H9 (cell line): ENCODE results near the gene JMJD1C. TPM values are rescaled to one million over a fixed set of nuclear protein-coding genes. Genes with fewer than 3 reads are reported as not detected.

Experiments
- DNase-seq: peaks from one replicate; pipeline ENCODE4 v3.0.0-alpha.2; 2017
- H2AFZ ChIP-seq: one replicate; pipeline ENCODE4 v1.6.1; 2013; ENCODE audit warnings: mild to moderate bottlenecking, low read length, control low read depth, moderate library complexity
- H2AK5ac ChIP-seq: 2 replicates; pipeline ENCODE4 v1.6.1; 2013; ENCODE audit warnings: low read length, control low read depth, mixed read lengths; ENCODE audit not compliant: insufficient read length
- H2BK120ac ChIP-seq: one replicate; pipeline ENCODE4 v1.6.1; 2013; ENCODE audit warnings: low read depth, mild to moderate bottlenecking, low read length, control low read depth, inconsistent platforms; ENCODE audit not compliant: poor library complexity, severe bottlenecking
- H2BK12ac ChIP-seq: 2 replicates; pipeline ENCODE4 v1.6.1; 2013; ENCODE audit warnings: low read length, control low read depth, mixed read lengths, low read depth; ENCODE audit not compliant: insufficient read length
- H2BK15ac ChIP-seq: 2 replicates; pipeline ENCODE4 v1.6.1; 2013; ENCODE audit warnings: low read depth, low read length, control low read depth
- H2BK20ac ChIP-seq: one replicate; pipeline ENCODE4 v1.6.1; 2013; ENCODE audit warnings: low read depth, mild to moderate bottlenecking, low read length, control low read depth, inconsistent platforms; ENCODE audit not compliant: poor library complexity, severe bottlenecking
- H2BK5ac ChIP-seq: 2 replicates; pipeline ENCODE4 v1.6.1; 2013; ENCODE audit warnings: low read length, control low read depth, mixed read lengths; ENCODE audit not compliant: insufficient read length
- H3K14ac ChIP-seq: 2 replicates; pipeline ENCODE4 v1.6.1; 2013; ENCODE audit warnings: low read length, control low read depth; ENCODE audit not compliant: insufficient read depth
- H3K18ac ChIP-seq: 2 replicates; pipeline ENCODE4 v1.6.1; 2013; ENCODE audit warnings: low read depth, mild to moderate bottlenecking, mixed read lengths, low read length, control low read depth; ENCODE audit not compliant: insufficient read length
- H3K23ac ChIP-seq: 2 replicates; pipeline ENCODE4 v1.6.1; 2013; ENCODE audit warnings: low read length, control low read depth, mixed read lengths, low read depth; ENCODE audit not compliant: insufficient read length
- H3K23me2 ChIP-seq: 2 replicates; pipeline ENCODE4 v1.6.1; 2013; ENCODE audit warnings: low read depth, mild to moderate bottlenecking, mixed read lengths, low read length, control low read depth; ENCODE audit not compliant: insufficient read length, poor library complexity, severe bottlenecking
- H3K27ac ChIP-seq: 2 replicates; pipeline ENCODE4 v1.5.1; 2013; ENCODE audit warnings: low read length, control low read depth, mixed read lengths, low read depth; ENCODE audit not compliant: insufficient read length
- H3K27me3 ChIP-seq: 2 replicates; pipeline ENCODE4 v1.6.1; 2013; ENCODE audit warnings: low read length, control low read depth, inconsistent platforms; ENCODE audit not compliant: insufficient read depth
- H3K4ac ChIP-seq: 2 replicates; pipeline ENCODE4 v1.6.1; 2013; ENCODE audit warnings: low read depth, mild to moderate bottlenecking, control low read depth, inconsistent platforms, low read length, moderate library complexity
- H3K4me1 ChIP-seq: 2 replicates; pipeline ENCODE4 v1.6.1; 2013; ENCODE audit warnings: low read length, control low read depth, inconsistent platforms; ENCODE audit not compliant: insufficient read depth
- H3K4me2 ChIP-seq: 2 replicates; pipeline ENCODE4 v1.6.1; 2013; ENCODE audit warnings: low read length, control low read depth, mixed read lengths; ENCODE audit not compliant: insufficient read length, insufficient read depth
- H3K56ac ChIP-seq: 2 replicates; pipeline ENCODE4 v1.6.1; 2013; ENCODE audit warnings: low read depth, mild to moderate bottlenecking, mixed read lengths, low read length, control low read depth; ENCODE audit not compliant: insufficient read length
- H3K79me1 ChIP-seq: 2 replicates; pipeline ENCODE4 v1.6.1; 2013; ENCODE audit warnings: low read depth, mild to moderate bottlenecking, moderate library complexity, low read length, control low read depth, inconsistent platforms; ENCODE audit not compliant: insufficient read depth, poor library complexity, severe bottlenecking
- H3K79me2 ChIP-seq: 2 replicates; pipeline ENCODE4 v1.6.1; 2013; ENCODE audit warnings: low read length, control low read depth, inconsistent platforms; ENCODE audit not compliant: insufficient read depth
- H3K9ac ChIP-seq: 2 replicates; pipeline ENCODE4 v1.6.1; 2013; ENCODE audit warnings: low read length, control low read depth, mixed read lengths; ENCODE audit not compliant: insufficient read length; ENCODE audit errors: extremely low read depth
- H3K9me3 ChIP-seq: one replicate; pipeline ENCODE4 v1.6.1; 2013; ENCODE audit warnings: low read depth, low read length, inconsistent platforms; ENCODE audit not compliant: control insufficient read depth
- H3T11ph ChIP-seq: one replicate; pipeline ENCODE4 v1.6.1; 2013; ENCODE audit warnings: mild to moderate bottlenecking, low read length, control low read depth, inconsistent platforms
- H4K20me1 ChIP-seq: one replicate; pipeline ENCODE4 v1.6.1; 2013; ENCODE audit not compliant: control insufficient read depth, insufficient read length, insufficient read depth
- H4K5ac ChIP-seq: 2 replicates; pipeline ENCODE4 v1.6.1; 2013; ENCODE audit warnings: low read depth, mild to moderate bottlenecking, mixed read lengths, low read length, control low read depth; ENCODE audit not compliant: insufficient read length
- H4K8ac ChIP-seq: replicated peaks from 2 replicates; pipeline ENCODE4 v1.6.1; 2013; ENCODE audit warnings: low read length, control low read depth, mixed read lengths, low read depth; ENCODE audit not compliant: insufficient read length
- H4K91ac ChIP-seq: 2 replicates; pipeline ENCODE4 v1.6.1; 2013; ENCODE audit warnings: low read depth, mild to moderate bottlenecking, moderate library complexity, mixed read lengths, low read length, control low read depth; ENCODE audit not compliant: insufficient read length
- H3K27ac Mint-ChIP-seq, 3 experiments: 2 replicates in 2 of 3; 3 replicates in 1 of 3; pipeline ENCODE4 v1.8.0; 2020 to 2021; ENCODE audit warnings: mixed read lengths in 3 of 3, mild to moderate bottlenecking in 1 of 3, moderate library complexity in 1 of 3
- H3K27me3 Mint-ChIP-seq: 2 replicates; pipeline ENCODE4 v1.8.0; 2021; ENCODE audit warnings: low read depth, mild to moderate bottlenecking, moderate library complexity, mixed read lengths
- H3K36me3 Mint-ChIP-seq, 3 experiments: 2 replicates in 2 of 3; 3 replicates in 1 of 3; pipeline ENCODE4 v1.8.0; 2020 to 2021; ENCODE audit warnings: low read depth in 3 of 3, mixed read lengths in 3 of 3; ENCODE audit not compliant: insufficient read depth in 1 of 3
- H3K4me1 Mint-ChIP-seq, 2 experiments: 2 replicates each; pipeline ENCODE4 v1.8.0; 2020; ENCODE audit warnings: mixed read lengths in 2 of 2
- H3K4me3 Mint-ChIP-seq, 2 experiments: 2 replicates in 1 of 2; 3 replicates in 1 of 2; pipeline ENCODE4 v1.8.0; 2020 to 2021; ENCODE audit warnings: mild to moderate bottlenecking in 2 of 2, mixed read lengths in 2 of 2, moderate library complexity in 1 of 2
- H3K9me3 Mint-ChIP-seq, 2 experiments: 2 replicates in 1 of 2; 3 replicates in 1 of 2; pipeline ENCODE4 v1.8.0; 2020; ENCODE audit warnings: mild to moderate bottlenecking in 2 of 2, mixed read lengths in 2 of 2, moderate library complexity in 1 of 2
- WGBS: extraction: QIAGEN DNeasy Blood & Tissue Kit; methylation state at CpG from one replicate; pipeline ENCODE4 v1.1.7; 2013; ENCODE audit warnings: missing lambda C conversion rate, low lambda C conversion rate, mixed read lengths; ENCODE audit not compliant: insufficient read length; ENCODE audit errors: extremely low coverage; 5-methylcytosine and 5-hydroxymethylcytosine counted together
- total RNA-seq: library from RNA; stranded (reverse); gene quantifications from 2 replicates; pipeline ENCODE4 v1.2.1, GENCODE V29; 2021
- TF ChIP-seq, protein P1 (sequence below): fragments of 200-600 bp; sonication (generic); conservative IDR thresholded peaks from 3 replicates; pipeline ENCODE4 v1.8.0; 2021; ENCODE audit warnings: antibody characterized with exemption, mild to moderate bottlenecking

The JMJD1C gene
- total RNA-seq, 1 experiment from 2014 or later, result 200 TPM

DNA sequence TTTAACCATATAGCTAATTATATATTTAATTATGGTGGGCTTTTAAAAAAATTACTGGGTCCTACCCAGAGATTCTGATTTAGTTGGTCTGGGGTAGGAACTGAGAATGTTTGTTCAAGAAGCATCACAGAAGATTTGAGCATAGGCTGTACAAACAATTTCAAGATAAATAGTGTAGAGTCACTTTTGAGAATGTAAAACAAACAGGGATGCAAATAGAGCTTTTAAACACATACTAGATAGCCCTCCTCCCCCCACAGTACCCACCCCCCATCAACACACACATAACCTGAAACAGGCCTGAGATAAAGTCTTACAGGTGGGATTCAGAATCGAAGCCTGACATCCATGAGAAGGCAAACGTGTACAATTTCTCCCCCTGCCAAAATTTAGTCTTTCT is 39.8 kb upstream of the JMJD1C start:
- no CpG with 5 or more reads among the region's 2 CpGs for WGBS
- no peak overlapping the region for H4K5ac ChIP-seq
- H3K4me1 ChIP-seq, result peaks cover 11% of the 10 kb centered on the region; the same call in 1 of the 2 replicates
- no peak overlapping the region for H2BK12ac ChIP-seq
- Mint-ChIP-seq H3K4me1 (peaks cover 34% of the 10 kb centered on the region in 2 experiments), H3K27me3 (no peaks in the 10 kb centered on the region), H3K36me3 (peaks cover 1 to 3% (median 2%) of the 10 kb centered on the region in 3 experiments; a peak in 5 of 7 replicates), H3K27ac (peak overlapping the region in 2 of 3 experiments; percentile 17 to 67; a peak in 4 of 7 replicates), H3K4me3 (no peak overlapping the region), H3K9me3 (no peaks in the 10 kb centered on the region; a peak in 1 of 5 replicates)
- no peak overlapping the region for H3K9ac ChIP-seq
- no peak overlapping the region for H2BK20ac ChIP-seq
- no peaks in the 10 kb centered on the region for H3K23me2 ChIP-seq
- peaks cover 9% of the 10 kb centered on the region; the same call in 1 of the 2 replicates for H3K79me2 ChIP-seq
- no peak overlapping the region for H3T11ph ChIP-seq
- H2BK120ac ChIP-seq, result no peak overlapping the region
- no peak overlapping the region for H2AFZ ChIP-seq
- no peak overlapping the region for H2AK5ac ChIP-seq
- no peak for DNase-seq
- no peak overlapping the region for H3K14ac ChIP-seq
- no peaks in the 10 kb centered on the region for H3K79me1 ChIP-seq
- no peak overlapping the region for H3K18ac ChIP-seq
- H3K27ac ChIP-seq, result no peak overlapping the region
- H2BK5ac ChIP-seq, result no peak overlapping the region
- H3K23ac ChIP-seq, result no peak overlapping the region
- no peak overlapping the region for H2BK15ac ChIP-seq
- H4K91ac ChIP-seq, result no peak overlapping the region
- no peaks in the 10 kb centered on the region for H3K27me3 ChIP-seq
- TF ChIP-seq, protein P1, sequence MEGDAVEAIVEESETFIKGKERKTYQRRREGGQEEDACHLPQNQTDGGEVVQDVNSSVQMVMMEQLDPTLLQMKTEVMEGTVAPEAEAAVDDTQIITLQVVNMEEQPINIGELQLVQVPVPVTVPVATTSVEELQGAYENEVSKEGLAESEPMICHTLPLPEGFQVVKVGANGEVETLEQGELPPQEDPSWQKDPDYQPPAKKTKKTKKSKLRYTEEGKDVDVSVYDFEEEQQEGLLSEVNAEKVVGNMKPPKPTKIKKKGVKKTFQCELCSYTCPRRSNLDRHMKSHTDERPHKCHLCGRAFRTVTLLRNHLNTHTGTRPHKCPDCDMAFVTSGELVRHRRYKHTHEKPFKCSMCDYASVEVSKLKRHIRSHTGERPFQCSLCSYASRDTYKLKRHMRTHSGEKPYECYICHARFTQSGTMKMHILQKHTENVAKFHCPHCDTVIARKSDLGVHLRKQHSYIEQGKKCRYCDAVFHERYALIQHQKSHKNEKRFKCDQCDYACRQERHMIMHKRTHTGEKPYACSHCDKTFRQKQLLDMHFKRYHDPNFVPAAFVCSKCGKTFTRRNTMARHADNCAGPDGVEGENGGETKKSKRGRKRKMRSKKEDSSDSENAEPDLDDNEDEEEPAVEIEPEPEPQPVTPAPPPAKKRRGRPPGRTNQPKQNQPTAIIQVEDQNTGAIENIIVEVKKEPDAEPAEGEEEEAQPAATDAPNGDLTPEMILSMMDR, result no peak
- no peaks in the 10 kb centered on the region for H3K9me3 ChIP-seq
- H4K8ac ChIP-seq, result no peak overlapping the region
- no peak overlapping the region for H3K4me2 ChIP-seq
- H3K56ac ChIP-seq, result no peak overlapping the region
- H4K20me1 ChIP-seq, result no peaks in the 10 kb centered on the region
- no peak overlapping the region for H3K4ac ChIP-seq
